ENCODE measurements around the gene CDH24.
"Not testable (repeated sequence)": the region's sequence is repeated elsewhere in the genome, so short reads cannot be mapped to it uniquely, and the experiment has no call there.

The CDH24 gene

GRCh38 chr14:23017091-23017490 lies 40.2 kb downstream of the CDH24 start:
- no peak for DNase-seq (ENCODE audit: low spot score)

- no peak for DNase-seq (ENCODE audit: low spot score)
These were observed 41.7 kb downstream of the CDH24 start for GRCh38 chr14:23015618-23016017.

GRCh38 chr14:23013749-23014054 lies 43.6 kb downstream of the CDH24 start:
- not testable (repeated sequence) for DNase-seq (ENCODE audit: low spot score)

GRCh38 chr14:23013054-23013748 lies 44.1 kb downstream of the CDH24 start:
- no peak for DNase-seq (ENCODE audit: low spot score)

- peak; percentile 76 for DNase-seq (ENCODE audit: low spot score)
These were observed 47.2 kb downstream of the CDH24 start, which contains the start of gene C14orf93 for GRCh38 chr14:23009939-23010726. Gene C14orf93 (minus strand): TSS chr14:23010143. CDS start chr14:22999023, 11,120 bp downstream.

- no peak for DNase-seq (ENCODE audit: low spot score)
These were observed 47.8 kb downstream of the CDH24 start for GRCh38 chr14:23009483-23009938.

- no peak for DNase-seq (ENCODE audit: low spot score)
These were observed 48.5 kb downstream of the CDH24 start for GRCh38 chr14:23008831-23009230.

GRCh38 chr14:23006544-23007419 lies 50.5 kb downstream of the CDH24 start:
- DNase-seq (ENCODE audit: low spot score) = peak; percentile 100

GRCh38 chr14:23006188-23006534 lies 51.2 kb downstream of the CDH24 start:
- DNase-seq (ENCODE audit: low spot score) = no peak

GRCh38 chr14:23005451-23006187 lies 51.7 kb downstream of the CDH24 start:
- no peak for DNase-seq (ENCODE audit: low spot score)

- DNase-seq (ENCODE audit: low spot score) = not testable (repeated sequence)
These were observed 53.0 kb downstream of the CDH24 start for GRCh38 chr14:23004274-23004673.

GRCh38 chr14:23002592-23002991 lies 54.7 kb downstream of the CDH24 start:
- DNase-seq (ENCODE audit: low spot score) = no peak

GRCh38 chr14:23000860-23001259 lies 56.5 kb downstream of the CDH24 start:
- DNase-seq (ENCODE audit: low spot score) = no peak

GRCh38 chr14:22998329-22999012 lies 58.8 kb downstream of the CDH24 start:
- no peak for DNase-seq (ENCODE audit: low spot score)

- no peak for DNase-seq (ENCODE audit: low spot score)
These were observed 59.5 kb downstream of the CDH24 start for GRCh38 chr14:22997676-22998323.

Data from Ammon's horn (tissue), 1 donor.